Stimulated activated naive B cell treated with anti-CD40 and anti-IgM and Interleukin-4, amounts not matched to agents 10 μg/mL and 1 μg/mL and 100 μg/mL, for 72 hours (primary cell): ENCODE data around the gene C1orf52.
A peak's percentile ranks its signal among the peaks of the same experiment; 100 is the strongest.

Experiments used
- ATAC-seq, 2 donors: fragments of 150-1000 bp; cut with Tn5 transposase; replicated peaks; 2 replicates each; pipeline ENCODE4 v1.10.0; 2021; ENCODE audit warnings: moderate library complexity in 1 of 2
- DNase-seq: peaks from one replicate; pipeline ENCODE4 v3.0.0; 2021
- H3K27ac Mint-ChIP-seq: one replicate; pipeline ENCODE4 v1.8.0; 2022; ENCODE audit warnings: mild to moderate bottlenecking, mixed read lengths
- H3K27me3 Mint-ChIP-seq, 2 donors: one replicate each; pipeline ENCODE4 v1.8.0; 2022; ENCODE audit warnings: mixed read lengths in 2 of 2
- H3K36me3 Mint-ChIP-seq, 2 donors: one replicate each; pipeline ENCODE4 v1.8.0; 2022; ENCODE audit warnings: mixed read lengths in 2 of 2, mild to moderate bottlenecking in 1 of 2
- H3K4me1 Mint-ChIP-seq, 2 donors: one replicate each; pipeline ENCODE4 v1.8.0; 2022; ENCODE audit warnings: mixed read lengths in 2 of 2, mild to moderate bottlenecking in 1 of 2
- H3K4me3 Mint-ChIP-seq, 2 donors: one replicate each; pipeline ENCODE4 v1.8.0; 2022; ENCODE audit warnings: mild to moderate bottlenecking in 2 of 2, mixed read lengths in 2 of 2, moderate library complexity in 1 of 2
- H3K9me3 Mint-ChIP-seq, 2 donors: one replicate each; pipeline ENCODE4 v1.8.0; 2022; ENCODE audit warnings: mixed read lengths in 2 of 2, mild to moderate bottlenecking in 1 of 2

C1orf52 gene

GRCh38 chr1:85202864-85203255, 56.6 kb downstream of the C1orf52 start:
- H3K4me1 Mint-ChIP-seq = peaks cover 3 to 11% of the 10 kb centered on the region in 2 donors
- DNase-seq (no peak), ATAC-seq (no peak)
- H3K4me3 Mint-ChIP-seq = no peak overlapping the region
- H3K9me3 Mint-ChIP-seq = no peaks in the 10 kb centered on the region
- no peak overlapping the region for H3K27ac Mint-ChIP-seq
- H3K36me3 Mint-ChIP-seq = peaks cover 0 to 3% of the 10 kb centered on the region in 2 donors
- peaks cover 20 to 29% of the 10 kb centered on the region in 2 donors for H3K27me3 Mint-ChIP-seq

GRCh38 chr1:85202092-85202863, 57.2 kb downstream of the C1orf52 start:
- ATAC-seq (peak in 1 of 2 donors; percentile 24), DNase-seq (no peak)
- peak overlapping the region; percentile 93 for H3K27ac Mint-ChIP-seq
- peaks cover 16 to 23% of the 10 kb centered on the region in 2 donors for H3K27me3 Mint-ChIP-seq
- peaks cover 3 to 11% of the 10 kb centered on the region in 2 donors for H3K4me1 Mint-ChIP-seq
- peaks cover 0 to 3% of the 10 kb centered on the region in 2 donors for H3K36me3 Mint-ChIP-seq
- H3K9me3 Mint-ChIP-seq = no peaks in the 10 kb centered on the region
- H3K4me3 Mint-ChIP-seq = peak overlapping the region; percentile 90 to 92

GRCh38 chr1:85201340-85202091, 57.9 kb downstream of the C1orf52 start:
- Mint-ChIP-seq H3K4me1 (peaks cover 3 to 11% of the 10 kb centered on the region in 2 donors), H3K27me3 (peaks cover 12 to 23% of the 10 kb centered on the region in 2 donors), H3K27ac (peak overlapping the region; percentile 93), H3K9me3 (no peaks in the 10 kb centered on the region), H3K36me3 (peaks cover 0 to 3% of the 10 kb centered on the region in 2 donors), H3K4me3 (peak overlapping the region; percentile 90 to 92)
- ATAC-seq (peak; percentile 72 to 73), DNase-seq (peak; percentile 26)

- Mint-ChIP-seq H3K36me3 (peaks cover 0 to 3% of the 10 kb centered on the region in 2 donors), H3K4me3 (peak within 1 kb of the TSS; percentile 90 to 92), H3K4me1 (peaks cover 3 to 11% of the 10 kb centered on the region in 2 donors), H3K9me3 (no peaks in the 10 kb centered on the region), H3K27ac (peak within 1 kb of the TSS; percentile 93), H3K27me3 (peaks cover 12 to 23% of the 10 kb centered on the region in 2 donors)
- peak; percentile 77 to 81 for ATAC-seq
- DNase-seq = peak; percentile 58
Observed at GRCh38 chr1:85200463-85201339, 58.8 kb downstream of the C1orf52 start, which contains the start of gene SYDE2. Gene SYDE2 (minus strand): TSS chr1:85201016. CDS start chr1:85200996, 20 bp downstream.
